ENCODE data around the gene TLK2. TPM values are rescaled to one million over a fixed set of nuclear protein-coding genes. Genes with fewer than 3 reads are reported as not detected.

TLK2 gene
- total RNA-seq, 1 donor from 2014 or later = 27.4 TPM

- DNase-seq (ENCODE audit: low read depth) = no peak
- no peak for TF ChIP-seq CTCF (conservative IDR thresholded peaks at IDR 0.05; ENCODE audit: low read depth, low read length)
Observed at GRCh38 chr17:62565817-62566216, 87.2 kb downstream of the TLK2 start.

DNA sequence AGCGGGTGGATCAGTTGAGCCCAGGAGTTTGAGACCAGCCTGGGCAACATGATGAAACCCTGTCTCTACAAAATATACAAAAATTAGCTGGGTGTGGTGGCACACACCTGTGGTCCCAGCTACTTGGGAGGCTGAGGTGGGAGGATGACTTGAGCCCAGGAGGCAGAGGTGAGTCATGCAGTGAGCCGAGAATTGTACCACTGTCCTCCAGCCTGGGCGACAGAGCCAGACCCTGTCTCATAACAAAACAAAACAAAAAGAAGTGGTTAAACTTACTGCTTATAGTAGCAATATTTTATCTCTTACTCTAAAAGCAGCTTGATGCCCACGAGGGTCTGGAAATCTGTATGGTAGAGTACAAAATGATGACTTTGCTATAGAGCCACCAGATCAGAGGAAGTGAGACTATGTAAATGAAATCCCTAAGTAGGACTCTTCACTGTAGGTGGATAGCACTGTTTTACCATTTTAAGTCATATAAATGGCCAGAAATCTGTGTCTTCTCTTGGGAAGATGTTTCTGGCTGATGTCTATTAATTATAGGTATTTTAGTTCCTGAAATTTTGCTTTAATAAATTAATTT is 88.5 kb downstream of the TLK2 start:
- DNase-seq (ENCODE audit: low read depth) = no peak
- H3K4me3 ChIP-seq (ENCODE audit: low read depth, low read length) = no peak overlapping the region
- TF ChIP-seq CTCF (conservative IDR thresholded peaks at IDR 0.05; ENCODE audit: low read depth, low read length) = no peak

More at GRCh38 chr17:62565817-62566216, 87.2 kb downstream of the TLK2 start:
- H3K4me3 ChIP-seq (ENCODE audit: low read depth, low read length) = no peak overlapping the region

- no peak for DNase-seq (ENCODE audit: low read depth)
- no peak for TF ChIP-seq CTCF (conservative IDR thresholded peaks at IDR 0.05; ENCODE audit: low read depth, low read length)
Observed at GRCh38 chr17:62572488-62572887, 93.9 kb downstream of the TLK2 start.

DNA sequence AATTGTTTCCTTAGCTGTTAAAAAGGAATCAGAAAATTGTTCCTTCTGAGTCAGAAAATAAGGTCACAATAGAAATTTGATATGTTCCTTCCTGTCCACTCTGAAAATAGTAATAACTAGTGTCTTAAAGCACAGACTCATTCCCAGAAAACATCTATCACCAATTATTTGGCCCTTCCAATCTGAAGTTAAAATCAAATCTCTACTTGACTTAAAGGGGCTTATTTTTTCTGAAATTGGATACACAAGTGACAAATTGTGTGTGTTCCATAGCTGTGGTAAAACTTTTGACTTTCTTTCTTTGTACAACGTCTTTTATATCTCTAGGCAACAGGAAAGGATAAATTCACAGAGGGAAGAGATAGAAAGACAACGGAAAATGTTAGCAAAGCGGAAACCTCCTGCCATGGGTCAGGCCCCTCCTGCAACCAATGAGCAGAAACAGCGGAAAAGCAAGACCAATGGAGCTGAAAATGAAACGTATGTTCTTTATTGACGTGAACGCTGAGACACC is 94.3 kb downstream of the TLK2 start:
- no peak overlapping the region for H3K4me3 ChIP-seq (ENCODE audit: low read depth, low read length)
- TF ChIP-seq CTCF (conservative IDR thresholded peaks at IDR 0.05; ENCODE audit: low read depth, low read length) = no peak
- no peak for DNase-seq (ENCODE audit: low read depth)

More at GRCh38 chr17:62572488-62572887, 93.9 kb downstream of the TLK2 start:
- H3K4me3 ChIP-seq (ENCODE audit: low read depth, low read length) = no peak overlapping the region

GRCh38 chr17:62573480-62574117 is 95.0 kb downstream of the TLK2 start:
- no peak for DNase-seq (ENCODE audit: low read depth)
- no peak overlapping the region for H3K4me3 ChIP-seq (ENCODE audit: low read depth, low read length)
- no peak for TF ChIP-seq CTCF (conservative IDR thresholded peaks at IDR 0.05; ENCODE audit: low read depth, low read length)

DNA sequence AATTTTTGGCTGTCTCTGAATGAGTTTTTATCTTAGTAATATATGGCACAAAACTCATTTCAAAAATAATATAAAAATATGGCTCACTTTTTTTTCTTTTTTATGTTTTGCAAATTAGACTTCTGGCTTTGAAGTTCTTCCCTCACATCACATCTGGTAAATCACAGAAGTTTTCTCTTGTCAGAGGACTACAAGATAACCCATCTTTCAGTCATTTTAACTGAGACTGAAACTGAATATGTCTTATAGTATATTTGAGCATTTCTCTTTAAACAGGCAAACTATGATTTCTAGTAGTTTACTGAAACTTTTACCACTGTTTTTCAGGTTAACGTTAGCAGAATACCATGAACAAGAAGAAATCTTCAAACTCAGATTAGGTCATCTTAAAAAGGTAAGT is 97.8 kb downstream of the TLK2 start:
- TF ChIP-seq CTCF (conservative IDR thresholded peaks at IDR 0.05; ENCODE audit: low read depth, low read length) = no peak

More for the DNA sequence above, 97.8 kb downstream of the TLK2 start:
- no peak for DNase-seq (ENCODE audit: low read depth)
- no peak overlapping the region for H3K4me3 ChIP-seq (ENCODE audit: low read depth, low read length)

Data from epithelial cell of proximal tubule (primary cell).